ENCODE data around the gene STKLD1. TPM values are rescaled to one million over a fixed set of nuclear protein-coding genes. Genes with fewer than 3 reads are reported as not detected.
"Not testable (repeated sequence)": the region's sequence is repeated elsewhere in the genome, so short reads cannot be mapped to it uniquely, and the experiment has no call there.

STKLD1 gene
- total RNA-seq, 2 donors from 2014 or later: 0.77 TPM; not detected in 1

GRCh38 chr9:133379153-133380086, 3.3 kb downstream of the STKLD1 start:
- no peak for ATAC-seq (replicated peaks)
- peaks cover 10% of the 10 kb centered on the region for H3K36me3 Mint-ChIP-seq (ENCODE audit: low read depth)
- no peaks in the 10 kb centered on the region for H3K27me3 Mint-ChIP-seq
- H3K9me3 Mint-ChIP-seq: no peaks in the 10 kb centered on the region
- no peak overlapping the region for H3K4me3 Mint-ChIP-seq
- no peak overlapping the region for H3K27ac Mint-ChIP-seq
- H3K4me1 Mint-ChIP-seq: no peaks in the 10 kb centered on the region

- H3K9me3 Mint-ChIP-seq: no peaks in the 10 kb centered on the region
- H3K4me3 Mint-ChIP-seq: no peak overlapping the region
- no peak overlapping the region for H3K27ac Mint-ChIP-seq
- no peaks in the 10 kb centered on the region for H3K4me1 Mint-ChIP-seq
- no peaks in the 10 kb centered on the region for H3K36me3 Mint-ChIP-seq (ENCODE audit: low read depth)
- H3K27me3 Mint-ChIP-seq: no peaks in the 10 kb centered on the region
- ATAC-seq (replicated peaks): no peak
Observed at GRCh38 chr9:133380734-133381133, 4.6 kb downstream of the STKLD1 start.

- Mint-ChIP-seq H3K9me3 (no peaks in the 10 kb centered on the region), H3K27ac (no peak overlapping the region), H3K27me3 (no peaks in the 10 kb centered on the region), H3K4me3 (no peak overlapping the region), H3K36me3 (ENCODE audit: low read depth) (no peaks in the 10 kb centered on the region), H3K4me1 (no peaks in the 10 kb centered on the region)
- no peak for ATAC-seq (replicated peaks)
Observed at GRCh38 chr9:133382507-133383141, 6.5 kb downstream of the STKLD1 start.

- Mint-ChIP-seq H3K27ac (no peak overlapping the region), H3K36me3 (ENCODE audit: low read depth) (no peaks in the 10 kb centered on the region), H3K4me1 (no peaks in the 10 kb centered on the region), H3K27me3 (no peaks in the 10 kb centered on the region), H3K4me3 (no peak overlapping the region), H3K9me3 (no peaks in the 10 kb centered on the region)
- ATAC-seq (replicated peaks): no peak
Observed at GRCh38 chr9:133383438-133383837, 7.3 kb downstream of the STKLD1 start.

- Mint-ChIP-seq H3K36me3 (ENCODE audit: low read depth) (no peaks in the 10 kb centered on the region), H3K4me1 (no peaks in the 10 kb centered on the region), H3K27ac (no peak overlapping the region), H3K9me3 (no peaks in the 10 kb centered on the region), H3K4me3 (no peak overlapping the region), H3K27me3 (peaks cover 2% of the 10 kb centered on the region)
- ATAC-seq (replicated peaks): no peak
Observed at GRCh38 chr9:133384736-133385321, 8.7 kb downstream of the STKLD1 start.

GRCh38 chr9:133385452-133385851, 9.3 kb downstream of the STKLD1 start:
- Mint-ChIP-seq H3K4me1 (no peaks in the 10 kb centered on the region), H3K36me3 (ENCODE audit: low read depth) (no peaks in the 10 kb centered on the region), H3K4me3 (no peak overlapping the region), H3K27me3 (peaks cover 3% of the 10 kb centered on the region), H3K9me3 (no peaks in the 10 kb centered on the region), H3K27ac (no peak overlapping the region)
- ATAC-seq (replicated peaks): no peak

GRCh38 chr9:133386338-133386737, 10.2 kb downstream of the STKLD1 start:
- ATAC-seq (replicated peaks): no peak
- no peaks in the 10 kb centered on the region for H3K36me3 Mint-ChIP-seq (ENCODE audit: low read depth)
- no peaks in the 10 kb centered on the region for H3K9me3 Mint-ChIP-seq
- peaks cover 6% of the 10 kb centered on the region for H3K27me3 Mint-ChIP-seq
- no peaks in the 10 kb centered on the region for H3K4me1 Mint-ChIP-seq
- H3K27ac Mint-ChIP-seq: no peak overlapping the region
- H3K4me3 Mint-ChIP-seq: no peak overlapping the region

GRCh38 chr9:133387680-133388079, 11.5 kb downstream of the STKLD1 start:
- no peak for ATAC-seq (replicated peaks)
- Mint-ChIP-seq H3K36me3 (ENCODE audit: low read depth) (no peaks in the 10 kb centered on the region), H3K27me3 (peaks cover 6% of the 10 kb centered on the region), H3K4me1 (no peaks in the 10 kb centered on the region), H3K4me3 (no peak overlapping the region), H3K9me3 (no peaks in the 10 kb centered on the region), H3K27ac (no peak overlapping the region)

GRCh38 chr9:133389025-133389557, 12.9 kb downstream of the STKLD1 start:
- no peaks in the 10 kb centered on the region for H3K9me3 Mint-ChIP-seq
- no peak overlapping the region for H3K27ac Mint-ChIP-seq
- ATAC-seq (replicated peaks): no peak
- no peaks in the 10 kb centered on the region for H3K36me3 Mint-ChIP-seq (ENCODE audit: low read depth)
- peaks cover 6% of the 10 kb centered on the region for H3K27me3 Mint-ChIP-seq
- H3K4me3 Mint-ChIP-seq: no peak overlapping the region
- no peaks in the 10 kb centered on the region for H3K4me1 Mint-ChIP-seq

- no peak for ATAC-seq (replicated peaks)
- H3K27me3 Mint-ChIP-seq: peaks cover 6% of the 10 kb centered on the region
- no peak overlapping the region for H3K27ac Mint-ChIP-seq
- H3K4me3 Mint-ChIP-seq: no peak overlapping the region
- no peaks in the 10 kb centered on the region for H3K36me3 Mint-ChIP-seq (ENCODE audit: low read depth)
- H3K9me3 Mint-ChIP-seq: no peaks in the 10 kb centered on the region
- no peaks in the 10 kb centered on the region for H3K4me1 Mint-ChIP-seq
Observed at GRCh38 chr9:133389562-133389961, 13.4 kb downstream of the STKLD1 start.

GRCh38 chr9:133390713-133391112, 14.5 kb downstream of the STKLD1 start:
- Mint-ChIP-seq H3K9me3 (no peaks in the 10 kb centered on the region), H3K4me1 (no peaks in the 10 kb centered on the region), H3K27me3 (peaks cover 6% of the 10 kb centered on the region), H3K36me3 (ENCODE audit: low read depth) (no peaks in the 10 kb centered on the region), H3K4me3 (no peak overlapping the region), H3K27ac (no peak overlapping the region)
- no peak for ATAC-seq (replicated peaks)

- not testable (repeated sequence) for H3K4me3 Mint-ChIP-seq; ATAC-seq (replicated peaks); H3K4me1 Mint-ChIP-seq; H3K27me3 Mint-ChIP-seq; H3K27ac Mint-ChIP-seq; H3K36me3 Mint-ChIP-seq (ENCODE audit: low read depth); H3K9me3 Mint-ChIP-seq
Observed at GRCh38 chr9:133391449-133391848, 15.3 kb downstream of the STKLD1 start.

- ATAC-seq (replicated peaks); H3K36me3 Mint-ChIP-seq (ENCODE audit: low read depth); H3K4me1 Mint-ChIP-seq; H3K27ac Mint-ChIP-seq; H3K9me3 Mint-ChIP-seq; H3K27me3 Mint-ChIP-seq; H3K4me3 Mint-ChIP-seq: not testable (repeated sequence)
Observed at GRCh38 chr9:133392308-133392707, 16.1 kb downstream of the STKLD1 start.

GRCh38 chr9:133393399-133393798, 17.2 kb downstream of the STKLD1 start:
- Mint-ChIP-seq H3K4me3 (no peak overlapping the region), H3K4me1 (no peaks in the 10 kb centered on the region), H3K9me3 (no peaks in the 10 kb centered on the region), H3K36me3 (ENCODE audit: low read depth) (no peaks in the 10 kb centered on the region), H3K27me3 (peaks cover 6% of the 10 kb centered on the region), H3K27ac (no peak overlapping the region)
- no peak for ATAC-seq (replicated peaks)
